Measurements from ENCODE around the gene OR52E4.

Gene OR52E4

DNA sequence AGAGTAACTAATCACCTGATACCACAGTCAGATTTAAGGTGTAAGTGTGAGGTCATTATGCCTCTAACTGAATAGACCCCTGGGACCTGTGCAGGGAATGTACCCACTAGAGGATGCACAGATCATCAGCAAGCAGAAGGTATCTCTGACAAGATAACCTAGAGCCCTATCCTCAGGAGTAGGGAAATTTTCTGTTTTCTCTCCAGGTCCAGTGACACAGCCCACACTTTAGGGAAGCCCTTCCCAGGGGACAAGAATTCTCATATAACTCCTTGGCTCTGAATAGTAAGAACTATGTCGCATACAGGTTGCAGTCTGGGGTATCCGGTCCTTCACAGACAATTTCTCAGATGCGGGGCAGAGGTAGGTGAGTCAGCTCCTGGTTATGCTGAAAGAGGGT lies 12.5 kb downstream of the OR52E4 start, which contains the start of gene OR52E5:
Gene OR52E5, plus strand, starts transcription at position 301 of the 400 bp plus-strand sequence. CDS start 7,569 bp downstream, outside the sequence.
- no peak within 1 kb of the TSS for H3K9ac ChIP-seq (ENCODE audit: low read length)

GRCh38 chr11:5899534-5899933 lies 19.1 kb downstream of the OR52E4 start:
- H3K4me3 ChIP-seq (ENCODE audit: low read length), result no peak overlapping the region
- no peak for DNase-seq
- H3K9ac ChIP-seq (ENCODE audit: low read length), result no peak overlapping the region
- H3K4me1 ChIP-seq (ENCODE audit: low read length), result no peaks in the 10 kb centered on the region
- no peaks in the 10 kb centered on the region for H3K9me2 ChIP-seq (replicated peaks; ENCODE audit: insufficient read depth, low read length)
- H3K27ac ChIP-seq (ENCODE audit: low read length), result no peak overlapping the region
- no peak overlapping the region for H2AFZ ChIP-seq (ENCODE audit: low read length)
- H4K20me1 ChIP-seq (ENCODE audit: insufficient read depth, low read length), result no peaks in the 10 kb centered on the region
- H3K4me2 ChIP-seq (ENCODE audit: low read depth, low read length), result no peak overlapping the region
- H3K36me3 ChIP-seq (replicated peaks; ENCODE audit: insufficient read depth, low read length), result no peaks in the 10 kb centered on the region
- no peak for TF ChIP-seq CTCF (IDR thresholded peaks at IDR 0.05; ENCODE audit: low read length)
- no peak for TF ChIP-seq EZH2 (optimal IDR thresholded peaks at IDR 0.05; ENCODE audit: low read depth, low read length)
- TF ChIP-seq EZH2phosphoT487 (IDR thresholded peaks at IDR 0.05; ENCODE audit: low read length), result no peak
- H3F3A ChIP-seq (ENCODE audit: insufficient read depth, low read length), result no peaks in the 10 kb centered on the region
- H3K79me2 ChIP-seq (ENCODE audit: low read length), result no peaks in the 10 kb centered on the region
- no peaks in the 10 kb centered on the region for H3K27me3 ChIP-seq (replicated peaks; ENCODE audit: insufficient read depth, low read length)
- H3K9me3 ChIP-seq (replicated peaks; ENCODE audit: insufficient read depth, low read length), result no peaks in the 10 kb centered on the region

More for the DNA sequence above, 12.5 kb downstream of the OR52E4 start, which contains the start of gene OR52E5:
- Histone ChIP-seq H3K79me2 (ENCODE audit: low read length) (no peaks in the 10 kb centered on the region), H4K20me1 (ENCODE audit: insufficient read depth, low read length) (no peaks in the 10 kb centered on the region), H3K27me3 (replicated peaks; ENCODE audit: insufficient read depth, low read length) (no peaks in the 10 kb centered on the region), H2AFZ (ENCODE audit: low read length) (no peak within 1 kb of the TSS), H3K9me2 (replicated peaks; ENCODE audit: insufficient read depth, low read length) (no peaks in the 10 kb centered on the region), H3K9me3 (replicated peaks; ENCODE audit: insufficient read depth, low read length) (no peaks in the 10 kb centered on the region), H3K4me1 (ENCODE audit: low read length) (no peaks in the 10 kb centered on the region), H3K4me3 (ENCODE audit: low read length) (no peak within 1 kb of the TSS), H3K36me3 (replicated peaks; ENCODE audit: insufficient read depth, low read length) (no peaks in the 10 kb centered on the region), H3K27ac (ENCODE audit: low read length) (no peak within 1 kb of the TSS), H3K4me2 (ENCODE audit: low read depth, low read length) (no peak within 1 kb of the TSS), H3F3A (ENCODE audit: insufficient read depth, low read length) (no peaks in the 10 kb centered on the region)
- TF ChIP-seq EZH2phosphoT487 (IDR thresholded peaks at IDR 0.05; ENCODE audit: low read length) (no peak), EZH2 (optimal IDR thresholded peaks at IDR 0.05; ENCODE audit: low read depth, low read length) (no peak), CTCF (IDR thresholded peaks at IDR 0.05; ENCODE audit: low read length) (no peak)
- no peak for DNase-seq

GRCh38 chr11:5910540-5910939 lies 30.1 kb downstream of the OR52E4 start:
- H3K4me1 ChIP-seq (ENCODE audit: low read length), result no peaks in the 10 kb centered on the region
- TF ChIP-seq EZH2phosphoT487 (IDR thresholded peaks at IDR 0.05; ENCODE audit: low read length) (no peak), CTCF (IDR thresholded peaks at IDR 0.05; ENCODE audit: low read length) (no peak), EZH2 (optimal IDR thresholded peaks at IDR 0.05; ENCODE audit: low read depth, low read length) (no peak)
- H3K36me3 ChIP-seq (replicated peaks; ENCODE audit: insufficient read depth, low read length), result no peaks in the 10 kb centered on the region
- H3K4me3 ChIP-seq (ENCODE audit: low read length), result no peak overlapping the region
- no peaks in the 10 kb centered on the region for H3K79me2 ChIP-seq (ENCODE audit: low read length)
- no peak overlapping the region for H3K9ac ChIP-seq (ENCODE audit: low read length)
- DNase-seq, result no peak
- H4K20me1 ChIP-seq (ENCODE audit: insufficient read depth, low read length), result no peaks in the 10 kb centered on the region
- H3K9me3 ChIP-seq (replicated peaks; ENCODE audit: insufficient read depth, low read length), result no peaks in the 10 kb centered on the region
- H3K4me2 ChIP-seq (ENCODE audit: low read depth, low read length), result no peak overlapping the region
- no peaks in the 10 kb centered on the region for H3F3A ChIP-seq (ENCODE audit: insufficient read depth, low read length)
- no peaks in the 10 kb centered on the region for H3K9me2 ChIP-seq (replicated peaks; ENCODE audit: insufficient read depth, low read length)
- H3K27me3 ChIP-seq (replicated peaks; ENCODE audit: insufficient read depth, low read length), result no peaks in the 10 kb centered on the region
- H3K27ac ChIP-seq (ENCODE audit: low read length), result no peak overlapping the region
- no peak overlapping the region for H2AFZ ChIP-seq (ENCODE audit: low read length)
